Measurements from ENCODE around the gene GNAZ.

GNAZ gene

GRCh38 chr22:23157560-23158515 is 87.5 kb downstream of the GNAZ start:
- Histone ChIP-seq H3K4me2 (ENCODE audit: low read depth, low read length, poor library complexity, severe bottlenecking) (no peak overlapping the region), H3K79me2 (ENCODE audit: insufficient read depth, low read length) (no peaks in the 10 kb centered on the region), H3K4me3 (ENCODE audit: insufficient read depth, low read length, poor library complexity, severe bottlenecking) (no peak overlapping the region), H2AFZ (ENCODE audit: low read depth, low read length, severe bottlenecking) (no peak overlapping the region), H3F3A (ENCODE audit: insufficient read depth) (no peaks in the 10 kb centered on the region), H3K9ac (ENCODE audit: low read length) (no peak overlapping the region), H3K27ac (ENCODE audit: low read depth, low read length) (no peak overlapping the region), H3K9me2 (replicated peaks; ENCODE audit: insufficient read depth, low read length) (no peaks in the 10 kb centered on the region), H3K27me3 (ENCODE audit: low read length) (no peaks in the 10 kb centered on the region), H3K36me3 (ENCODE audit: low read length) (no peaks in the 10 kb centered on the region), H3K9me3 (ENCODE audit: insufficient read depth, low read length) (no peaks in the 10 kb centered on the region), H4K20me1 (ENCODE audit: low read depth, low read length) (no peaks in the 10 kb centered on the region)
- TF ChIP-seq CTCF (IDR thresholded peaks at IDR 0.05; ENCODE audit: insufficient read depth, low read length, poor library complexity, severe bottlenecking): no peak
- TF ChIP-seq EZH2phosphoT487 (conservative IDR thresholded peaks at IDR 0.05; ENCODE audit: low read length): no peak

GRCh38 chr22:23158516-23159290 is 88.4 kb downstream of the GNAZ start:
- no peak overlapping the region for H3K4me3 ChIP-seq (ENCODE audit: insufficient read depth, low read length, poor library complexity, severe bottlenecking)
- H2AFZ ChIP-seq (ENCODE audit: low read depth, low read length, severe bottlenecking): no peak overlapping the region
- H3K9me2 ChIP-seq (replicated peaks; ENCODE audit: insufficient read depth, low read length): no peaks in the 10 kb centered on the region
- H3K36me3 ChIP-seq (ENCODE audit: low read length): no peaks in the 10 kb centered on the region
- H3K79me2 ChIP-seq (ENCODE audit: insufficient read depth, low read length): no peaks in the 10 kb centered on the region
- H3K4me2 ChIP-seq (ENCODE audit: low read depth, low read length, poor library complexity, severe bottlenecking): no peak overlapping the region
- no peaks in the 10 kb centered on the region for H3K9me3 ChIP-seq (ENCODE audit: insufficient read depth, low read length)
- no peaks in the 10 kb centered on the region for H4K20me1 ChIP-seq (ENCODE audit: low read depth, low read length)
- H3K27me3 ChIP-seq (ENCODE audit: low read length): no peaks in the 10 kb centered on the region
- H3K9ac ChIP-seq (ENCODE audit: low read length): no peak overlapping the region
- TF ChIP-seq EZH2phosphoT487 (conservative IDR thresholded peaks at IDR 0.05; ENCODE audit: low read length) (no peak), CTCF (IDR thresholded peaks at IDR 0.05; ENCODE audit: insufficient read depth, low read length, poor library complexity, severe bottlenecking) (no peak)
- H3K27ac ChIP-seq (ENCODE audit: low read depth, low read length): no peak overlapping the region
- H3F3A ChIP-seq (ENCODE audit: insufficient read depth): no peaks in the 10 kb centered on the region

- no peaks in the 10 kb centered on the region for H3K79me2 ChIP-seq (ENCODE audit: insufficient read depth, low read length)
- H4K20me1 ChIP-seq (ENCODE audit: low read depth, low read length): no peaks in the 10 kb centered on the region
- TF ChIP-seq CTCF (IDR thresholded peaks at IDR 0.05; ENCODE audit: insufficient read depth, low read length, poor library complexity, severe bottlenecking): no peak
- TF ChIP-seq EZH2phosphoT487 (conservative IDR thresholded peaks at IDR 0.05; ENCODE audit: low read length): no peak
- H3K36me3 ChIP-seq (ENCODE audit: low read length): no peaks in the 10 kb centered on the region
- no peaks in the 10 kb centered on the region for H3K27me3 ChIP-seq (ENCODE audit: low read length)
- no peaks in the 10 kb centered on the region for H3K9me2 ChIP-seq (replicated peaks; ENCODE audit: insufficient read depth, low read length)
- no peak overlapping the region for H2AFZ ChIP-seq (ENCODE audit: low read depth, low read length, severe bottlenecking)
- no peaks in the 10 kb centered on the region for H3K9me3 ChIP-seq (ENCODE audit: insufficient read depth, low read length)
- H3K27ac ChIP-seq (ENCODE audit: low read depth, low read length): no peak overlapping the region
- H3K4me3 ChIP-seq (ENCODE audit: insufficient read depth, low read length, poor library complexity, severe bottlenecking): no peak overlapping the region
- H3K4me2 ChIP-seq (ENCODE audit: low read depth, low read length, poor library complexity, severe bottlenecking): no peak overlapping the region
- H3F3A ChIP-seq (ENCODE audit: insufficient read depth): no peaks in the 10 kb centered on the region
- H3K9ac ChIP-seq (ENCODE audit: low read length): no peak overlapping the region
Measured at GRCh38 chr22:23159291-23159630, 88.9 kb downstream of the GNAZ start.

Measured in SU-DHL-6 (cell line).